Mesothelial cell of epicardium (in vitro differentiated cells): ENCODE data around the gene ZNHIT1. TPM values are rescaled to one million over a fixed set of nuclear protein-coding genes. Genes with fewer than 3 reads are reported as not detected.

Experiments used
- DNase-seq, 2 experiments: peaks; one replicate each; pipeline ENCODE4 v3.0.0; 2021; ENCODE audit warnings: low spot score in 2 of 2; ENCODE audit not compliant: unreplicated experiment in 2 of 2
- H3K27ac Mint-ChIP-seq: 2 replicates; pipeline ENCODE4 v1.8.0; 2021; ENCODE audit warnings: mixed read lengths
- H3K27me3 Mint-ChIP-seq: 2 replicates; pipeline ENCODE4 v1.8.0; 2021; ENCODE audit warnings: low read depth, mixed read lengths
- H3K36me3 Mint-ChIP-seq: 2 replicates; pipeline ENCODE4 v1.8.0; 2021; ENCODE audit warnings: mixed read lengths
- H3K4me1 Mint-ChIP-seq: 2 replicates; pipeline ENCODE4 v1.8.0; 2021; ENCODE audit warnings: mixed read lengths
- H3K4me3 Mint-ChIP-seq: 2 replicates; pipeline ENCODE4 v1.8.0; 2021; ENCODE audit warnings: mild to moderate bottlenecking, moderate library complexity, mixed read lengths
- H3K9me3 Mint-ChIP-seq: 2 replicates; pipeline ENCODE4 v1.8.0; 2021; ENCODE audit warnings: mixed read lengths
- total RNA-seq: library from RNA; stranded (reverse); gene quantifications from 3 replicates; pipeline ENCODE4 v1.2.1, GENCODE V29; 2021
- TF ChIP-seq, protein P1 (sequence below): fragments of 200-600 bp; sonication (generic); IDR thresholded peaks from one replicate; pipeline ENCODE4 v1.5.0; 2021; ENCODE audit warnings: antibody characterized with exemption; ENCODE audit not compliant: unreplicated experiment

ZNHIT1 gene
- total RNA-seq, 1 donor from 2014 or later, result 54.9 TPM

DNA sequence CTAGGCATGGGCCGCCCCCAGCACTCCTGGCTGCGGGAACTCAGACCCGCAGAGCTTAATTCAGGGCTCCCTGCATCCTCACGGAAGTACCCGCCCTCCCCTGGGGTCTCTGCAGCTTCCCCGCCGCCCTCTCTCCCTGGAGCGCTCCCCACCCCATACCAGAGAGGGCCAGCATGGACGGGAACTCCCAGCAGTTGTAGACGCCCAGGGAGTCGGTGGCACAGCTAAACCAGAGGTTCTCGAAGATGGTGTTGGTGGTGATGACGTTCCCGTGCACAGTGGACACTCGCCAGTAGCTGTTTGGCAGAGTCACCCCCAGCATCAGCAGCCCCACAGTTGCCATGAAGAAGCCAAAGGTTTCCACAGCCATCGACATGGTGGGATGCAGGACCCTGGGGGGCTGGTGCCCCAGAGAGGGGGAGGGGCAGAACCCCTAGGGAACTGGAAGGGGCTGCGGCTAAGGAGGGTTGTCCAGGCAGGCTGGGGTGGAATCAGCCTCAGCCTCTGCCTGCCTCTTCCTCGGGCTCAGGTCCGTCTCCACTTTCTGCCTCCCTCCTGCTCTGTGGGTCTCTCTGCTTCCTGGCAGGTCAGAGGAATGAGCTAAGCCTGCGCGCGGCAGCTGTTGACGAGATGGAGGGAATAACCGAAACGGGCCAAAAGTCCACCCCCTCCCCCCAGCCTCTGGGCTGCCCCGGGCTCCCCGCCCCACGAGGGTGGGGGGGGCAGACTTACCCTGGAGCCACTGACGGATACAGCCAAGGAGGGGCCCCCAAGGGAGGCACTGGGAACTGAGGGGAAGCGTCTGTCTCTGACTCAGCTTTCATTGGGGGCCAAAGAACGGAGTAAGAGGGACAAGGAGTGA is 19.5 kb downstream of the ZNHIT1 start, which contains the start of gene CLDN15:
TSS of gene CLDN15 (minus strand) at position 597 of the 862 bp plus-strand sequence. CDS start at position 376, 221 bp downstream.
- TF ChIP-seq, protein P1, sequence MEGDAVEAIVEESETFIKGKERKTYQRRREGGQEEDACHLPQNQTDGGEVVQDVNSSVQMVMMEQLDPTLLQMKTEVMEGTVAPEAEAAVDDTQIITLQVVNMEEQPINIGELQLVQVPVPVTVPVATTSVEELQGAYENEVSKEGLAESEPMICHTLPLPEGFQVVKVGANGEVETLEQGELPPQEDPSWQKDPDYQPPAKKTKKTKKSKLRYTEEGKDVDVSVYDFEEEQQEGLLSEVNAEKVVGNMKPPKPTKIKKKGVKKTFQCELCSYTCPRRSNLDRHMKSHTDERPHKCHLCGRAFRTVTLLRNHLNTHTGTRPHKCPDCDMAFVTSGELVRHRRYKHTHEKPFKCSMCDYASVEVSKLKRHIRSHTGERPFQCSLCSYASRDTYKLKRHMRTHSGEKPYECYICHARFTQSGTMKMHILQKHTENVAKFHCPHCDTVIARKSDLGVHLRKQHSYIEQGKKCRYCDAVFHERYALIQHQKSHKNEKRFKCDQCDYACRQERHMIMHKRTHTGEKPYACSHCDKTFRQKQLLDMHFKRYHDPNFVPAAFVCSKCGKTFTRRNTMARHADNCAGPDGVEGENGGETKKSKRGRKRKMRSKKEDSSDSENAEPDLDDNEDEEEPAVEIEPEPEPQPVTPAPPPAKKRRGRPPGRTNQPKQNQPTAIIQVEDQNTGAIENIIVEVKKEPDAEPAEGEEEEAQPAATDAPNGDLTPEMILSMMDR, result no peak
- Mint-ChIP-seq H3K27me3 (no peaks in the 10 kb centered on the region), H3K9me3 (no peaks in the 10 kb centered on the region), H3K27ac (peak within 1 kb of the TSS; percentile 98), H3K4me3 (peak within 1 kb of the TSS; percentile 3), H3K4me1 (peaks cover 23% of the 10 kb centered on the region), H3K36me3 (peaks cover 2% of the 10 kb centered on the region)
- DNase-seq, result no peak

DNA sequence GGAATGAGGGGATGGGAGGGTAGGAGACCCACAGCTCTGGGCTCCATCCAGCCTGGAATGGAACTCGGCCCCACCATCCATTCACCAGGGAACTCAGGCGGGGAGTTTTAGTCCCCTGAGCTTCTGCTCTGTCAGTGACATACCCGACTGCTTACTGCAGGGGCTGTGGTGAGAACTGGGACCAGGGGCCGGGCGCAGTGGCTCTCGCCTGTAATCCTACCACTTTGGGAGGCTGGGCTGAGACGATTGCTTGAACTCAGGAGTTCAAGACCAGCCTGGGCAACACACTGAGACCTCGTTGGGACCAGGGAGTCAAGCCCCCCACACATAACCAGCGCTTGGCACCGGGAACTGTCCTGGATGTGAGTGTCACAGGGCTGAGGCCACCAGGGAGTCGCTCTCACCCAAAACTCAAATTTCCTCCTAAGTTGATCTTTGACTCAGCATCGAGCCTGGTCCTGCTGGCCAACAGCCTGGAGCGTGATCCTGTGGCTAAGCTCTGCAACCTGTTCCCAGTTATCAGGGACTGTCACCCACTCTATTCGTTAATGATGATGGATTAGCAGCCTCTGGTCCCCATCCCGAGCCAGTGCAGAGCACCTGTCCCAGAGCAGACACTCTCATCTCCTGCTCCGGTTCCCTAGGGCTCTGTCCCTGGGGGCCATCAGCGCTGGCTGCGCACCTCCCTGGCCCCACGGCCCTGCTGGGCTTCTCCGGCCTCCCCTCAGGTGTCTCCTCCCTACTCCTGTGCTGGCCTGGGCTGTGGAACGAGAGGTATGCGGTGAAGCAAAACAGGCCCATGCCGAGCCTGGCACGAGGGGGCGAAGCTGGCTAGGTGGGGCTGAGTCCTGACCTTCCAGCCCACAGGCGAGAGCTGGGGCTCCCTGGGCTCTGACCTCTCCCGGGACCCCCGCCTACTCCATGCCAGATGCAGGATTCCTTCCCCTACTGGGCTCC is 20.5 kb downstream of the ZNHIT1 start:
- Mint-ChIP-seq H3K4me1 (peaks cover 20% of the 10 kb centered on the region), H3K36me3 (peaks cover 2% of the 10 kb centered on the region), H3K9me3 (no peaks in the 10 kb centered on the region), H3K4me3 (peak overlapping the region; percentile 17), H3K27me3 (no peaks in the 10 kb centered on the region), H3K27ac (peak overlapping the region; percentile 98)
- TF ChIP-seq, protein P1, result no peak
- DNase-seq, result no peak

DNA sequence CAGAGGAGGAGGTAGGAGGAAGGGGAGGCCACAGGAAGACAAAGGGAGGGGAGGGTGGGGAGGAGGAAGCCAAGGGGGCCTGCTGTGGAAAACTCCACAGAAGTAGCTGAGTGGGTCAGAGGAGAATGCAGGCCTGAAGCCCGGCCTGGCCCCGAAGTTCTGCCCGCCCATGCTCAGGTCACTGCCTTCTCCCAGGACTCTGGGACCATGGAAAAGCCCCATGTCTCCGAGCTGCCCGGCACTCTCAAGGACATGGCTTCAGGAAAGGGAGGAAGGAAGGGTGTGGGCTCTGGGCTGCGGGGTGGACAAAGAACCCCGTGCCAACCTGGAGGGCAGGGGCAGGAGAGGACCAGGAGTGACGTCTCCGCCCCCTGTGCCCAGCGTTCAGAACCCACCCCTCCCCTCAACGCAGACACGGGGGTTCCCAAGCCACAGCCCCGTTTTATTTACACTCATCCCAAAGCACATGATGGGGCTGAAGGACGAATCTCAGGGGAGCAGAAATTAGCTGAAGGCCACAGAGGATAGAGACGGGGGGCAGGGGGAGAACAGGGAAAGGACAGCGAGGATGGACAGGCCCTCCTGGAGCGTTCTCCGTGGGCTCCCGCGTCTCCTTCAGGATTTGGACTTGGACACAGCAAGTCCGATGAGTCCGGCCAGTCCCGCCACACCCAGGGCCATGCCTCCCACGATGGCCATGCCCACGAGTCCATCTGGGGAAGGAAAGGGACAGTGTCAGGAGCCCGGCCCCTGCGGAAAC is 21.4 kb downstream of the ZNHIT1 start:
- H3K36me3 Mint-ChIP-seq, result peaks cover 2% of the 10 kb centered on the region
- no peaks in the 10 kb centered on the region for H3K9me3 Mint-ChIP-seq
- TF ChIP-seq, protein P1, result no peak
- peak overlapping the region; percentile 98 for H3K27ac Mint-ChIP-seq
- no peak overlapping the region for H3K4me3 Mint-ChIP-seq
- H3K27me3 Mint-ChIP-seq, result no peaks in the 10 kb centered on the region
- peaks cover 27% of the 10 kb centered on the region for H3K4me1 Mint-ChIP-seq
- DNase-seq, result no peak

DNA sequence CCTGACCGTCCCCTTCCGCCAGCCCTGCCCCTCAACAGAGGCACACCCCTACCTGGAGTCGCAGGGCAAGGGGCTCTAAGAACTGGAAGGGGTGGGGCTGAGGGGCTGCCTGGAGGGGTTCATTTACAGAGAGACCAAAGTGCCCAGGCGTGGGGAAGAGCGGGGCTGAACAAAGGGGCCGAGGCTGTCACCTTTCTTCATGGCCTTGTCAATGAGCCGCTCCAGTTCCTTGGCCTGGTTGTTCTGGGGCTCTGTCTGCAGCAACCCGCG is 21.9 kb downstream of the ZNHIT1 start:
- DNase-seq, result no peak
- H3K9me3 Mint-ChIP-seq, result no peaks in the 10 kb centered on the region
- peaks cover 2% of the 10 kb centered on the region for H3K36me3 Mint-ChIP-seq
- no peak overlapping the region for H3K4me3 Mint-ChIP-seq
- H3K4me1 Mint-ChIP-seq, result peaks cover 27% of the 10 kb centered on the region
- TF ChIP-seq, protein P1, result no peak
- H3K27ac Mint-ChIP-seq, result peak overlapping the region; percentile 98
- no peaks in the 10 kb centered on the region for H3K27me3 Mint-ChIP-seq
